OCI-LY7 (cell line): ENCODE measurements around the gene PTGDR. TPM values are rescaled to one million over a fixed set of nuclear protein-coding genes. Genes with fewer than 3 reads are reported as not detected.

Source experiments
- BruUV-seq: library from RNA; stranded (reverse); fragments of 400-500 nt; replicated peaks from 2 replicates; lab custom pipeline; 2021; lab: Mats Ljungman, UMichigan
- CTCF ChIA-PET: fragments of 300-600 bp; sonication (Branson Sonifier 250); formaldehyde crosslinking; loops from one replicate; lab custom pipeline; 2022; ENCODE audit warnings: antibody characterized with exemption; ENCODE audit not compliant: unreplicated experiment; lab: Charles Lee
- POLR2A ChIA-PET: fragments of 300-600 bp; sonication (Branson Sonifier 250); formaldehyde crosslinking; loops from one replicate; lab custom pipeline; 2022; ENCODE audit warnings: antibody characterized with exemption; lab: Charles Lee
- DNase-seq: peaks from one replicate; pipeline ENCODE4 v3.0.0-alpha.2; 2015; ENCODE audit warnings: low spot score
- H2AFZ ChIP-seq: fragments of 200-600 bp; sonication (generic), shearing (Covaris generic); 2 replicates; pipeline ENCODE4 v1.6.1; 2014; ENCODE audit warnings: mild to moderate bottlenecking, antibody characterized with exemption, low read length, moderate library complexity
- H3K27ac ChIP-seq: fragments of 200-600 bp; sonication (generic); 2 replicates; pipeline ENCODE4 v1.5.1; 2014; ENCODE audit warnings: mixed run types, low read depth, mild to moderate bottlenecking, moderate library complexity, low read length, inconsistent platforms; ENCODE audit not compliant: poor library complexity, severe bottlenecking
- H3K36me3 ChIP-seq: fragments of 200-600 bp; sonication (generic); 2 replicates; pipeline ENCODE4 v1.6.1; 2014; ENCODE audit warnings: mild to moderate bottlenecking, antibody characterized with exemption, low read length, moderate library complexity, mixed read lengths; ENCODE audit not compliant: insufficient read depth
- H3K4me1 ChIP-seq: fragments of 200-600 bp; sonication (generic); 2 replicates; pipeline ENCODE4 v1.5.1; 2014; ENCODE audit warnings: mild to moderate bottlenecking, low read length; ENCODE audit not compliant: insufficient read depth, poor library complexity, severe bottlenecking
- H3K4me2 ChIP-seq: fragments of 200-600 bp; sonication (generic); 2 replicates; pipeline ENCODE4 v1.6.1; 2014; ENCODE audit warnings: mild to moderate bottlenecking, low read length
- H3K4me3 ChIP-seq: fragments of 200-600 bp; sonication (generic); 2 replicates; pipeline ENCODE4 v1.5.1; 2014; ENCODE audit warnings: mild to moderate bottlenecking, low read depth, low read length; ENCODE audit not compliant: poor library complexity, severe bottlenecking
- H3K79me2 ChIP-seq: fragments of 200-600 bp; sonication (generic); 2 replicates; pipeline ENCODE4 v1.6.1; 2016; ENCODE audit warnings: low read depth, mild to moderate bottlenecking, low read length, moderate library complexity, mixed read lengths; ENCODE audit not compliant: insufficient read depth
- H3K9me2 ChIP-seq: fragments of 200-600 bp; sonication (generic); 2 replicates; pipeline ENCODE4 v1.6.1; 2016; ENCODE audit warnings: mild to moderate bottlenecking, low read length, mixed read lengths; ENCODE audit not compliant: insufficient read depth
- H3K9me3 ChIP-seq: fragments of 200-600 bp; sonication (generic); 2 replicates; pipeline ENCODE4 v1.6.1; 2014; ENCODE audit warnings: mild to moderate bottlenecking, mixed run types, low read length, mixed read lengths
- H4K20me1 ChIP-seq: fragments of 200-600 bp; sonication (generic); 2 replicates; pipeline ENCODE4 v1.6.1; 2014; ENCODE audit warnings: mild to moderate bottlenecking, antibody characterized with exemption, low read length, moderate library complexity, mixed read lengths; ENCODE audit not compliant: insufficient read depth
- EZH2phosphoT487 ChIP-seq: fragments of 200-600 bp; sonication (generic); IDR thresholded peaks from 2 replicates; pipeline ENCODE4 v1.6.1; 2018; ENCODE audit warnings: low read depth, borderline replicate concordance, mild to moderate bottlenecking, mixed run types, antibody characterized with exemption, low read length, moderate library complexity, mixed read lengths
- intact Hi-C: fragments of 100-400 bp; cut with micrococcal nuclease; formaldehyde crosslinking; loops from one replicate; pipeline ENCODE4 v1.10.0; 2022; ENCODE audit not compliant: unreplicated experiment
- total RNA-seq, 2 experiments: library from RNA; depleted of rRNA in 1 of 2; stranded (reverse); fragments of >200 nt in 1 of 2; shearing (Covaris generic) in 1 of 2; gene quantifications; 2 replicates each; pipeline ENCODE4 v1.2.3, GENCODE V29; 2014 to 2022
- TF ChIP-seq, protein P1 (sequence below): fragments of 200-600 bp; sonication (generic); conservative IDR thresholded peaks from 2 replicates; pipeline ENCODE4 v1.5.1; 2014; ENCODE audit warnings: mild to moderate bottlenecking, antibody characterized with exemption, low read length, moderate library complexity, mixed read lengths

PTGDR gene
- total RNA-seq, 2 experiments from 2014 or later = not detected

- H3K9me3 ChIP-seq = no peaks in the 10 kb centered on the region
- no peaks in the 10 kb centered on the region for H3K79me2 ChIP-seq
- no TSS peak for BruUV-seq
- H3K4me2 ChIP-seq = no peak overlapping the region
- no peak for DNase-seq
- no peaks in the 10 kb centered on the region for H4K20me1 ChIP-seq
- CTCF ChIA-PET = no interaction called here
- H3K36me3 ChIP-seq = no peaks in the 10 kb centered on the region
- H3K9me2 ChIP-seq = no peaks in the 10 kb centered on the region
- intact Hi-C loops = no loop called here
- H2AFZ ChIP-seq = no peak overlapping the region
- H3K27ac ChIP-seq = no peak overlapping the region
- POLR2A ChIA-PET = no interaction called here
- no peak overlapping the region for H3K4me3 ChIP-seq
- TF ChIP-seq, protein P1, sequence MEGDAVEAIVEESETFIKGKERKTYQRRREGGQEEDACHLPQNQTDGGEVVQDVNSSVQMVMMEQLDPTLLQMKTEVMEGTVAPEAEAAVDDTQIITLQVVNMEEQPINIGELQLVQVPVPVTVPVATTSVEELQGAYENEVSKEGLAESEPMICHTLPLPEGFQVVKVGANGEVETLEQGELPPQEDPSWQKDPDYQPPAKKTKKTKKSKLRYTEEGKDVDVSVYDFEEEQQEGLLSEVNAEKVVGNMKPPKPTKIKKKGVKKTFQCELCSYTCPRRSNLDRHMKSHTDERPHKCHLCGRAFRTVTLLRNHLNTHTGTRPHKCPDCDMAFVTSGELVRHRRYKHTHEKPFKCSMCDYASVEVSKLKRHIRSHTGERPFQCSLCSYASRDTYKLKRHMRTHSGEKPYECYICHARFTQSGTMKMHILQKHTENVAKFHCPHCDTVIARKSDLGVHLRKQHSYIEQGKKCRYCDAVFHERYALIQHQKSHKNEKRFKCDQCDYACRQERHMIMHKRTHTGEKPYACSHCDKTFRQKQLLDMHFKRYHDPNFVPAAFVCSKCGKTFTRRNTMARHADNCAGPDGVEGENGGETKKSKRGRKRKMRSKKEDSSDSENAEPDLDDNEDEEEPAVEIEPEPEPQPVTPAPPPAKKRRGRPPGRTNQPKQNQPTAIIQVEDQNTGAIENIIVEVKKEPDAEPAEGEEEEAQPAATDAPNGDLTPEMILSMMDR = no peak
- TF ChIP-seq EZH2phosphoT487 = no peak
- peaks cover 5% of the 10 kb centered on the region for H3K4me1 ChIP-seq
These were observed 47.3 kb downstream of the PTGDR start for GRCh38 chr14:52314595-52315354.

GRCh38 chr14:52315355-52315718, 47.8 kb downstream of the PTGDR start:
- peaks cover 5% of the 10 kb centered on the region for H3K4me1 ChIP-seq
- no peaks in the 10 kb centered on the region for H3K9me2 ChIP-seq
- H3K36me3 ChIP-seq = no peaks in the 10 kb centered on the region
- CTCF ChIA-PET = no interaction called here
- no peak overlapping the region for H3K4me3 ChIP-seq
- H3K4me2 ChIP-seq = no peak overlapping the region
- DNase-seq = no peak
- no TSS peak for BruUV-seq
- no peak overlapping the region for H2AFZ ChIP-seq
- TF ChIP-seq, protein P1 = no peak
- TF ChIP-seq EZH2phosphoT487 = no peak
- intact Hi-C loops = no loop called here
- no peaks in the 10 kb centered on the region for H3K79me2 ChIP-seq
- no peak overlapping the region for H3K27ac ChIP-seq
- H3K9me3 ChIP-seq = no peaks in the 10 kb centered on the region
- no peaks in the 10 kb centered on the region for H4K20me1 ChIP-seq
- POLR2A ChIA-PET = no interaction called here

- H3K79me2 ChIP-seq = no peaks in the 10 kb centered on the region
- no peak overlapping the region for H3K4me3 ChIP-seq
- H3K4me1 ChIP-seq = no peaks in the 10 kb centered on the region
- CTCF ChIA-PET = no interaction called here
- H3K27ac ChIP-seq = no peak overlapping the region
- H4K20me1 ChIP-seq = no peaks in the 10 kb centered on the region
- TF ChIP-seq EZH2phosphoT487 = no peak
- TF ChIP-seq, protein P1 = no peak
- peaks cover 8% of the 10 kb centered on the region; the same call in 1 of the 2 replicates for H3K9me3 ChIP-seq
- H3K36me3 ChIP-seq = no peaks in the 10 kb centered on the region
- POLR2A ChIA-PET = interaction anchor here (0.5 to 1.3 kb wide), 4 partner anchors 8 to 437 kb away, joined by 3 to 4 read pairs (median 4); no protein-coding TSS in a partner anchor
- intact Hi-C loops = no loop called here
- H3K9me2 ChIP-seq = no peaks in the 10 kb centered on the region
- no peak overlapping the region for H3K4me2 ChIP-seq
- no peak overlapping the region for H2AFZ ChIP-seq
- no peak for DNase-seq
- BruUV-seq = no TSS peak
These were observed 50.6 kb downstream of the PTGDR start for GRCh38 chr14:52318062-52318461.
